ENCODE measurements around the gene TP53TG3E.
"Not testable (repeated sequence)": the region's sequence is repeated elsewhere in the genome, so short reads cannot be mapped to it uniquely, and the experiment has no call there.

TP53TG3E gene, protein sequence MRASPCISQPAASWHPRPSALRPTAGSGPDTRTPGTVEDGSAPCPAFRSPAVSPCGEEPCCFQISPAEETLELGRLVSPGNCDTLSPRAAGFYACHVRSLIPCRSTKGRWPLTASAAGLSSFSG

GRCh38 chr16:33304006-33304405, at the start of gene TP53TG3E:
TSS of gene TP53TG3E (plus strand) at chr16:33304306. CDS start at chr16:33304374, 68 bp downstream.
- not testable (repeated sequence) for DNase-seq

- not testable (repeated sequence) for DNase-seq
These were observed 32.3 kb downstream of the TP53TG3E start for GRCh38 chr16:33336226-33337012.

DNA sequence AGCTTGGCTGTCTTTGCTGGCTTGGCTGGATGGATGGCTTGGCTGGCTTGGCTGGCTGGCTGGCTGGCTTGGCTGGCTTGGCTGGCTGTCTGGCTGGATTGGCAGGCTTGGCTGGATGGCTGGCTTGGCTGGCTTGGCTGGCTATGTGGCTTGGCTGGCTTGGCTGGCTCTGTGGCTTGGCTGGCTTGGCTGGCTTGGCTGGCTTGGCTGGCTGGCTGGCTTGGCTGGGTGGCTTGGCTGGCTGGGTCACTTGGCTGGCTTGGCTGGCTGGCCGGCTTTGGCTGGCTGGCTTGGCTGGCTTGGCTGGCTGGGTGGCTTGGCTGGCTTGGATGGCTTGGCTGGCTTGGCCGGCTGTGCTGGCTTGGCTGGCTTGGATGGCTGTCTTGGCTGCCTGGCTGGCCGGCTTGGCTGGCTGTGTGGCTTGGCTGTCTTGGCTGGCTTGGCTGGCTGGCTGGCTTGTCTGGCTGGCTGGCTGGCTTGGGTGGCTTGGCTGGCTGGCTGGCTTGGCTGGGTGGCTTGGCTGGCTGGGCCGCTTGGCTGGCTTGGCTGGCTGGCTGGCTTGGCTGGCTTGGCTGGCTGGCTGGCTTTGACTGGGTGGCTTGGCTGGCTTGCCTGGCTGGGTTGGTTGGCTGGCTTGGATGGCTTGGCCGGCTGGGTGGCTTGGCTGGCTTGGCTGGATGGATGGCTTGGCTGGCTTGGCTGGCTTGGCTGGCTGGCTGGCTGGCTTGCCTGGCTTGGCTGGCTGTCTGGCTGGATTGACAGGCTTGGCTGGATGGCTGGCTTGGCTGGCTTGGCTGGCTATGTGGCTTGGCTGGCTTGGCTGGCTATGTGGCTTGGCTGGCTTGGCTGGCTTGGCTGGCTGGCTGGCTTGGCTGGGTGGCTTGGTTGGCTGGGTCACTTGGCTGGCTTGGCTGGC, 33.8 kb downstream of the TP53TG3E start:
- not testable (repeated sequence) for DNase-seq

- not testable (repeated sequence) for DNase-seq
These were observed 34.4 kb downstream of the TP53TG3E start for GRCh38 chr16:33338543-33338951.

DNA sequence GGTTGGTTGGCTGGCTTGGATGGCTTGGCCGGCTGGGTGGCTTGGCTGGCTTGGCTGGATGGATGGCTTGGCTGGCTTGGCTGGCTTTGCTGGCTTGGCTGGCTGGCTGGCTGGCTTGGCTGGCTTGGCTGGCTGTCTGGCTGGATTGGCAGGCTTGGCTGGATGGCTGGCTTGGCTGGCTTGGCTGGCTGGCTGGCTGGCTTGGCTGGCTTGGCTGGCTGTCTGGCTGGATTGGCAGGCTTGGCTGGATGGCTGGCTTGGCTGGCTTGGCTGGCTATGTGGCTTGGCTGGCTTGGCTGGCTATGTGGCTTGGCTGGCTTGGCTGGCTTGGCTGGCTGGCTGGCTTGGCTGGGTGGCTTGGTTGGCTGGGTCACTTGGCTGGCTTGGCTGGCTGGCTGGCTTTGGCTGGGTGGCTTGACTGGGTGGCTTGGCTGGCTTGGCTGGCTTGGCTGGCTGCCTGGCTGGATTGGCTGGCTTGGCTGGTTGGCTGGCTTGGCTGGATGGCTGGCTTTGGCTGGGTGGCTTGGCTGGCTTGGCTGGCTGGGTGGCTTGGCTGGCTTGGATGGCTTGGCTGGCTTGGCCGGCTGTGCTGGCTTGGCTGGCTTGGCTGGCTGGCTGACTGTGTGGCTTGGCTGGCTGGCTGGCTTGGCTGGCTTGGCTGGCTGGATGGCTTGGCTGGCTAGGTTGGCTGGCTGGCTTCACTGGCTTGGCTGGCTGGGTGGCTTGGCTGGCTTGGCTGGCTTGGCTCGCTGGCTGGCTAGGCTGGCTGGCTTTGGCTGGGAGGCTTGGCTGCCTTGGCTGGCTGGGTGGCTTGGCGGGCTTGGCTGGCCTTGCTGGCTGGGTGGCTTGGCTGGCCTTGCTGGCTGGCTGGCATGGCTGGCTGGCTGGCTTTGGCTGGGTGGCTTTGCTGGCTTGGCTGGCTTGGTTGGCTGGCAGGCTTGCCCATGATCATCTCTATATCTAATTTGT, 35.3 kb downstream of the TP53TG3E start:
- not testable (repeated sequence) for DNase-seq

Data from retina (tissue), 1 donor.